H1 (cell line): ENCODE data around the gene C17orf114.

Experiments used
- CHD7 ChIP-seq: fragments of 300-600 bp; sonication (generic); IDR thresholded peaks from 2 replicates; pipeline ENCODE4 v1.7.1; 2012; ENCODE audit warnings: low read length, moderate library complexity, mild to moderate bottlenecking, inconsistent platforms; ENCODE audit not compliant: insufficient replicate concordance
- E2F6 ChIP-seq: IDR thresholded peaks from 2 replicates; pipeline ENCODE4 v1.6.1; 2012; ENCODE audit warnings: inconsistent platforms

The C17orf114 gene

GRCh38 chr17:4789701-4789950, 12.5 kb downstream of the C17orf114 start (continued):
- no peak; the same call in 1 of the 2 replicates for TF ChIP-seq E2F6
- no peak for TF ChIP-seq CHD7
